Left ventricle myocardium inferior (tissue), 1 donor: ENCODE measurements around the gene THAP12. TPM values are rescaled to one million over a fixed set of nuclear protein-coding genes. Genes with fewer than 3 reads are reported as not detected.
"Not testable (repeated sequence)": the region's sequence is repeated elsewhere in the genome, so short reads cannot be mapped to it uniquely, and the experiment has no call there.

Source experiments
- DNase-seq: peaks from one replicate; pipeline ENCODE4 v3.0.0-alpha.2; 2020
- H3K27ac ChIP-seq: fragments of 200-600 bp; replicated peaks from 2 replicates; pipeline ENCODE4 v1.8.0; 2021
- H3K27me3 ChIP-seq: fragments of 200-600 bp; 2 replicates; pipeline ENCODE4 v1.8.0; 2021; ENCODE audit warnings: low read depth
- H3K36me3 ChIP-seq: fragments of 200-600 bp; 2 replicates; pipeline ENCODE4 v1.8.0; 2021
- H3K4me1 ChIP-seq: fragments of 200-600 bp; 2 replicates; pipeline ENCODE4 v1.8.0; 2021
- H3K4me3 ChIP-seq: fragments of 200-600 bp; 2 replicates; pipeline ENCODE4 v1.8.0; 2021; ENCODE audit warnings: mild to moderate bottlenecking, moderate library complexity
- H3K9me3 ChIP-seq: fragments of 200-600 bp; replicated peaks from 2 replicates; pipeline ENCODE4 v1.8.0; 2021
- intact Hi-C: fragments of 100-400 bp; cut with micrococcal nuclease; formaldehyde crosslinking; loops from one replicate; pipeline ENCODE4 v1.11.0; 2022
- total RNA-seq: library from RNA; stranded (reverse); fragmentation: NEBNext Ultra II Directional; extraction: Animal tissue kit (Norgen Biotek cat#: 25700); gene quantifications from one replicate; pipeline ENCODE4 v1.2.1, GENCODE V29; 2021
- TF ChIP-seq, protein P1 (sequence below): fragments of 200-600 bp; IDR thresholded peaks from 2 replicates; pipeline ENCODE4 v1.8.0; 2021; ENCODE audit warnings: antibody characterized with exemption, mild to moderate bottlenecking, borderline replicate concordance
- donor health status: DM: no; HTN: yes; CAD: no; lungs with severe emphysema.

Gene THAP12
- total RNA-seq, 1 donor from 2014 or later = 20.5 TPM

DNA sequence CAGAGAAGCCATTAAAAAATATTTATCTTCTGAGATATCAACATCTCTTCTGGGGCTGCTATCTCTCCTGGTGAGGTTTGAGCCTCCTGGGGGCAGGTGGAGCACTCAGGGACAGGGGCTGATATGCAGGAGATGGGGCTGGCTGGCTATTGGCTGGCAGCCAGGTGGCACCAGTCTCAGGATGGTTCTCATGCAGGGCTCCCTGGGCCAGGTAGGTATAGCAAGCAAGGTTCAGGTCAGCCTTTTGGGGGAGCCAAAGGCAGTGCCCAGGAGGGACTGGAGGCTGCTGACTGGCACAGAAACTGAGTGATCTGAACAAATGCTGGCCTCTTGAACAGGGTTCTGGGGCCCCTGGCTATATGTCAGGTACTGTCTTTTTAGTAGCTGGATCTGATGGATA is 34.1 kb upstream of the THAP12 start:
- intact Hi-C loops = no loop called here
- DNase-seq = no peak
- Histone ChIP-seq H3K36me3 (no peaks in the 10 kb centered on the region), H3K27ac (no peak overlapping the region), H3K27me3 (no peaks in the 10 kb centered on the region), H3K9me3 (no peaks in the 10 kb centered on the region), H3K4me3 (no peak overlapping the region), H3K4me1 (no peaks in the 10 kb centered on the region)
- TF ChIP-seq, protein P1, sequence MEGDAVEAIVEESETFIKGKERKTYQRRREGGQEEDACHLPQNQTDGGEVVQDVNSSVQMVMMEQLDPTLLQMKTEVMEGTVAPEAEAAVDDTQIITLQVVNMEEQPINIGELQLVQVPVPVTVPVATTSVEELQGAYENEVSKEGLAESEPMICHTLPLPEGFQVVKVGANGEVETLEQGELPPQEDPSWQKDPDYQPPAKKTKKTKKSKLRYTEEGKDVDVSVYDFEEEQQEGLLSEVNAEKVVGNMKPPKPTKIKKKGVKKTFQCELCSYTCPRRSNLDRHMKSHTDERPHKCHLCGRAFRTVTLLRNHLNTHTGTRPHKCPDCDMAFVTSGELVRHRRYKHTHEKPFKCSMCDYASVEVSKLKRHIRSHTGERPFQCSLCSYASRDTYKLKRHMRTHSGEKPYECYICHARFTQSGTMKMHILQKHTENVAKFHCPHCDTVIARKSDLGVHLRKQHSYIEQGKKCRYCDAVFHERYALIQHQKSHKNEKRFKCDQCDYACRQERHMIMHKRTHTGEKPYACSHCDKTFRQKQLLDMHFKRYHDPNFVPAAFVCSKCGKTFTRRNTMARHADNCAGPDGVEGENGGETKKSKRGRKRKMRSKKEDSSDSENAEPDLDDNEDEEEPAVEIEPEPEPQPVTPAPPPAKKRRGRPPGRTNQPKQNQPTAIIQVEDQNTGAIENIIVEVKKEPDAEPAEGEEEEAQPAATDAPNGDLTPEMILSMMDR = no peak

- TF ChIP-seq, protein P1 = no peak
- no peak overlapping the region for H3K4me3 ChIP-seq
- H3K9me3 ChIP-seq = no peaks in the 10 kb centered on the region
- no peaks in the 10 kb centered on the region for H3K36me3 ChIP-seq
- H3K27ac ChIP-seq = no peak overlapping the region
- H3K4me1 ChIP-seq = no peaks in the 10 kb centered on the region
- H3K27me3 ChIP-seq = no peaks in the 10 kb centered on the region
- intact Hi-C loops = no loop called here
- DNase-seq = no peak
These were observed 30.0 kb upstream of the THAP12 start for GRCh38 chr11:76410851-76411357.

DNA sequence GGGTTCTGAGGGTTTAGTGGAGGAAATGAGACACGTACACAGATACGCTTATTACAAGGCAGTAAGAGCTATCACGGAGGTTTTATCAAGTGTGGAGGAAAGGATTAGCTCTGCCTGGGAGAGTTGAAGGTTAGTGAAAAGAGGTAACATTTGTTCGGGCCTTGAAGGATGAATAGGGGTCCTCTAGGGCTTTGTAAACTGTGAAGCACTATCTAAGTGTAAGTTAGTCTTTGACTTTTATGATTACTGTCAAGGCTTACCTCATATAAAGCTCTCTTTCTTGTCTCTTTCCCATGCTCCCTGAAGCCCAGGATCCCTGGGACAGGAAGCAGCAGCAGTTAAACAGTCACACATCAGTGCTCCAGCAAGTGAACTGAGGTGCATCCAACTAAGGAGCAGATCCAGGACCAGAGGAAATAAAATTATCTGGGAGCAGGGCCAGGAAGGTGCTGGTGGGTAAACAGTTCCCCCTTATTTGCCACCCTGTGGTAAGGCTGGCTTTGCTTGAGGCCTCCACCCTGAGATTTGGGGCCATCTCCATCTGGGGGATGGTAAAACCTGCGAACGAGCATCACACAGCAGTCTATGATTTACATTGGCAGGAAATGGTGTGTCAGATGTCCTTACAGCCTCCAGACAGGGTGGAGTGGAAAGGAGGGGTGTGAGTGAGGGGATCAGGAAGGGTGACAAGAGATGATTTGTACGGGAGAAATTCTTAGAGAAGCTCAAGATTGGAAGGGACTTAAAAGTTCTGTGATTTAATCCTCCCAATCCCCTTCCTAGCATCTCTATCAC is 27.4 kb upstream of the THAP12 start:
- TF ChIP-seq, protein P1 = no peak
- Histone ChIP-seq H3K36me3 (no peaks in the 10 kb centered on the region), H3K4me1 (no peaks in the 10 kb centered on the region), H3K27me3 (no peaks in the 10 kb centered on the region), H3K9me3 (no peaks in the 10 kb centered on the region), H3K4me3 (no peak overlapping the region), H3K27ac (no peak overlapping the region)
- DNase-seq = no peak
- intact Hi-C loops = no loop called here

DNA sequence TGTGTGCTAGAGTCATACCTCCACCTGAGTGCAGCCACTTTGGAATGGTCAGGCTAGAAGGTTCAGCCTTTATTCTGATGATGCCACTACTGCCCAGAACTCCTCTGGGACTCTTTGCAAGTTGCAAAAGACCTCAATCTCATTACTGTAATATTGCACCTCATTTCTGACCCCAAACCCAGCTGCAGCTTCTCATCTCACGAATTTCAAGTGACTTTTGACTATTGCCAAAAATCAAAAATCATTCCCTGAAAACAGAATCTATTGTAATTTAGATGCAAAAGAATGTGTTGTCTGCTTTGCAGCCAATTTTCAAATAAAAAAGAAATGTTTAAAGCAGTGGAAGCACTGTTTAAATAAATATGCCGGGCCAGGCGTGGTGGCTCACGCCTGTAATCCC is 25.4 kb upstream of the THAP12 start:
- intact Hi-C loops = no loop called here
- Histone ChIP-seq H3K4me1 (no peaks in the 10 kb centered on the region), H3K27ac (no peak overlapping the region), H3K9me3 (no peaks in the 10 kb centered on the region), H3K27me3 (no peaks in the 10 kb centered on the region), H3K36me3 (no peaks in the 10 kb centered on the region), H3K4me3 (no peak overlapping the region)
- DNase-seq = no peak
- TF ChIP-seq, protein P1 = no peak

DNA sequence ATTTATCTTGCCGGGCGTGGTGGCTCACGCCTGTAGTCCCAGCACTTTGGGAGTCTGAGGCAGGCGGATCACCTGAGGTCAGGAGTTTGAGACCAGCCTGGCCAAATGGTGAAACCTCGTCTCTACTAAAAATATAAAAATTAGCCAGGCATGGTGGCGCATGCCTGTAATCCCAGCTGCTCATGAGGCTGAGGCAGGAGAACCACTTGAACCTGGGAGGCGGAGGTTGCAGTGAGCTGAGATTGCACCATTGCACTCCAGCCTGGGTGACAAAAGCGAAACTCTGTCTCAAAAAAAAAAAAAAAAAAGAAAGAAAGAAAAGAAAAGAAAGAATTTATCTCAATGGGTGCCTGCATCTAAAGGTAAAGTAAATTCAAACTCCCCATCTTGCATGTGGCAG is 20.6 kb upstream of the THAP12 start:
- H3K9me3 ChIP-seq, H3K4me1 ChIP-seq, DNase-seq, H3K36me3 ChIP-seq, H3K27me3 ChIP-seq, H3K27ac ChIP-seq, intact Hi-C loops, H3K4me3 ChIP-seq: not testable (repeated sequence)

- intact Hi-C loops = no loop called here
- Histone ChIP-seq H3K27me3 (no peaks in the 10 kb centered on the region), H3K9me3 (no peaks in the 10 kb centered on the region), H3K36me3 (no peaks in the 10 kb centered on the region), H3K4me1 (peaks cover 7% of the 10 kb centered on the region), H3K27ac (no peak overlapping the region), H3K4me3 (no peak overlapping the region)
- TF ChIP-seq, protein P1 = no peak
- DNase-seq = no peak
These were observed 20.0 kb upstream of the THAP12 start for GRCh38 chr11:76400967-76401366.
